Activated B cell treated with CpG ODN at 0.5 μM for 24 hours (primary cell): ENCODE measurements around the gene MRGPRD. TPM values are rescaled to one million over a fixed set of nuclear protein-coding genes. Genes with fewer than 3 reads are reported as not detected.

Experiments
- ATAC-seq: fragments of 200-7000 bp; cut with Tn5 transposase; one replicate; pipeline ENCODE4 v1.10.0; 2021; ENCODE audit warnings: low read depth, mild to moderate bottlenecking, moderate library complexity
- CTCF ChIA-PET: fragments of 350-600 bp; sonication (Branson Sonifier 250); formaldehyde crosslinking; loops from one replicate; lab custom pipeline; 2021; ENCODE audit warnings: antibody characterized with exemption; lab: Charles Lee
- POLR2A ChIA-PET: fragments of 350-600 bp; sonication (Branson Sonifier 250); formaldehyde crosslinking; loops from one replicate; lab custom pipeline; 2021; ENCODE audit warnings: antibody characterized with exemption; lab: Charles Lee
- DNase-seq: peaks from one replicate; pipeline ENCODE4 v3.0.0; 2022
- H3K27ac Mint-ChIP-seq: one replicate; pipeline ENCODE4 v1.8.0; 2020; ENCODE audit warnings: mixed read lengths
- H3K27me3 Mint-ChIP-seq: one replicate; pipeline ENCODE4 v1.8.0; 2021; ENCODE audit warnings: mixed read lengths
- H3K36me3 Mint-ChIP-seq: one replicate; pipeline ENCODE4 v1.8.0; 2021; ENCODE audit warnings: low read depth, mixed read lengths
- H3K4me1 Mint-ChIP-seq: one replicate; pipeline ENCODE4 v1.8.0; 2021; ENCODE audit warnings: mixed read lengths
- H3K4me3 Mint-ChIP-seq: one replicate; pipeline ENCODE4 v1.8.0; 2020; ENCODE audit warnings: mild to moderate bottlenecking, mixed read lengths
- H3K9me3 Mint-ChIP-seq: one replicate; pipeline ENCODE4 v1.8.0; 2020; ENCODE audit warnings: mixed read lengths
- intact Hi-C: fragments of 100-400 bp; cut with micrococcal nuclease; formaldehyde crosslinking; loops from one replicate; pipeline ENCODE4 v1.15.1; 2024
- total RNA-seq: library from RNA; stranded (reverse); gene quantifications from 2 replicates; pipeline ENCODE4 v1.2.3, GENCODE V29; 2022
- TF ChIP-seq, protein P1 (sequence below): fragments of 200-600 bp; IDR thresholded peaks from one replicate; pipeline ENCODE4 v1.8.0; 2022; ENCODE audit warnings: antibody characterized with exemption, mild to moderate bottlenecking

MRGPRD gene
- total RNA-seq, 1 donor from 2014 or later, result not detected

- Mint-ChIP-seq H3K27ac (no peak overlapping the region), H3K9me3 (no peaks in the 10 kb centered on the region), H3K36me3 (peaks cover 66% of the 10 kb centered on the region), H3K27me3 (no peaks in the 10 kb centered on the region), H3K4me1 (no peaks in the 10 kb centered on the region), H3K4me3 (no peak overlapping the region)
- TF ChIP-seq, protein P1, sequence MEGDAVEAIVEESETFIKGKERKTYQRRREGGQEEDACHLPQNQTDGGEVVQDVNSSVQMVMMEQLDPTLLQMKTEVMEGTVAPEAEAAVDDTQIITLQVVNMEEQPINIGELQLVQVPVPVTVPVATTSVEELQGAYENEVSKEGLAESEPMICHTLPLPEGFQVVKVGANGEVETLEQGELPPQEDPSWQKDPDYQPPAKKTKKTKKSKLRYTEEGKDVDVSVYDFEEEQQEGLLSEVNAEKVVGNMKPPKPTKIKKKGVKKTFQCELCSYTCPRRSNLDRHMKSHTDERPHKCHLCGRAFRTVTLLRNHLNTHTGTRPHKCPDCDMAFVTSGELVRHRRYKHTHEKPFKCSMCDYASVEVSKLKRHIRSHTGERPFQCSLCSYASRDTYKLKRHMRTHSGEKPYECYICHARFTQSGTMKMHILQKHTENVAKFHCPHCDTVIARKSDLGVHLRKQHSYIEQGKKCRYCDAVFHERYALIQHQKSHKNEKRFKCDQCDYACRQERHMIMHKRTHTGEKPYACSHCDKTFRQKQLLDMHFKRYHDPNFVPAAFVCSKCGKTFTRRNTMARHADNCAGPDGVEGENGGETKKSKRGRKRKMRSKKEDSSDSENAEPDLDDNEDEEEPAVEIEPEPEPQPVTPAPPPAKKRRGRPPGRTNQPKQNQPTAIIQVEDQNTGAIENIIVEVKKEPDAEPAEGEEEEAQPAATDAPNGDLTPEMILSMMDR, result no peak
- ChIA-PET POLR2A (no interaction called here), CTCF (no interaction called here)
- no peak for ATAC-seq
- DNase-seq, result no peak
- intact Hi-C loops, result no loop called here
These were observed 47.7 kb downstream of the MRGPRD start for GRCh38 chr11:68932933-68933577.

DNA sequence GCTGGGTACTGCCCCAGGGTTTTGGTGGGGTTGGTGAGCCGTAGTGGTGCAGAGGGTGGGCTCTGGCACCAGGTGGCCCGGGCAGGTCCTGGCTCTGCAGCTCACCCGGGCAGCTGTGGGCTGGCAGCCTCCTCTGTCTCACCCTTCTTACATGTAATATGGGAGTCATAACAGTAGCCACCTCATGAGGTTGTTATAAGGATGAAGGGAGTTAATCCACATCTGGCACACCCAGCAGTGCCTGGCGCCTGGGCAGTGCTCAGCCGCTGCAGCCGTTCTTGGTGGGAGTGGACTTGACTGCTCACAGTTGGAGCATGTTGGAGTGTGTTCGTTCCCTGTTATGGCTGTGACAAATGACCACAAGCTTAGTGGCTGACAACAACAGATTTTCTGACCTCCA lies 48.4 kb downstream of the MRGPRD start:
- TF ChIP-seq, protein P1, result no peak
- ChIA-PET CTCF (no interaction called here), POLR2A (no interaction called here)
- DNase-seq (no peak), ATAC-seq (no peak)
- H3K27ac Mint-ChIP-seq, result no peak overlapping the region
- peaks cover 4% of the 10 kb centered on the region for H3K4me1 Mint-ChIP-seq
- no peak overlapping the region for H3K4me3 Mint-ChIP-seq
- H3K9me3 Mint-ChIP-seq, result no peaks in the 10 kb centered on the region
- H3K27me3 Mint-ChIP-seq, result no peaks in the 10 kb centered on the region
- peaks cover 65% of the 10 kb centered on the region for H3K36me3 Mint-ChIP-seq
- intact Hi-C loops, result no loop called here

DNA sequence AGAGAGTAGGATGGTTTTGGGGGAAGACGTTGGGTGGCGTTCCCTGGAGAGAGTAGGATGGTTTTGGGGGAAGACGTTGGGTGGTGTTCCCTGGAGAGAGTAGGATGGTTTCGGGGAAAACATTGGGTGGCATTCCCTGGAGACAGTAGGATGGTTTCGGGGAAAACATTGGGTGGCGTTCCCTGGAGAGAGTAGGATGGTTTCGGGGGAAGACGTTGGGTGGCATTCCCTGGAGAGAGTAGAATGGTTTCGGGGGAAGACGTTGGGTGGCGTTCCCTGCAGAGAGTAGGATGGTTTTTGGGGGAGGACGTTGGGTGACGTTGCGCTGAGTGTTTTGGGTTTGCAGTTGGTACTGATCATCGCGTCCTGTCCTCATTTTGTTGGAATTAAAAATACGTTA lies 48.9 kb downstream of the MRGPRD start:
- ChIA-PET CTCF (no interaction called here), POLR2A (no interaction called here)
- ATAC-seq (no peak), DNase-seq (no peak)
- TF ChIP-seq, protein P1, result no peak
- H3K9me3 Mint-ChIP-seq, result peaks cover 3% of the 10 kb centered on the region
- no peak overlapping the region for H3K4me3 Mint-ChIP-seq
- H3K27ac Mint-ChIP-seq, result no peak overlapping the region
- intact Hi-C loops, result no loop called here
- H3K27me3 Mint-ChIP-seq, result no peaks in the 10 kb centered on the region
- H3K4me1 Mint-ChIP-seq, result peaks cover 9% of the 10 kb centered on the region
- peaks cover 65% of the 10 kb centered on the region for H3K36me3 Mint-ChIP-seq

- TF ChIP-seq, protein P1, result no peak
- POLR2A ChIA-PET, result no interaction called here
- ATAC-seq (no peak), DNase-seq (no peak)
- CTCF ChIA-PET, result interaction anchor here (0.6 kb wide), 1 partner anchor 739 kb away, joined by 4 read pairs; no protein-coding TSS in a partner anchor
- Mint-ChIP-seq H3K4me3 (no peak overlapping the region), H3K36me3 (peaks cover 66% of the 10 kb centered on the region), H3K4me1 (peaks cover 9% of the 10 kb centered on the region), H3K27ac (no peak overlapping the region), H3K9me3 (peaks cover 3% of the 10 kb centered on the region), H3K27me3 (no peaks in the 10 kb centered on the region)
- intact Hi-C loops, result no loop called here
These were observed 49.6 kb downstream of the MRGPRD start for GRCh38 chr11:68930991-68931855.

Other genes starting within 250 kb of the MRGPRD start
- 1.8 and 3.0 TPM in 2 replicates for gene TESMIN, start 229.5 kb downstream of the MRGPRD start, total RNA-seq
- gene CPT1A, start 139.1 kb downstream of the MRGPRD start, total RNA-seq, result 16.7 and 17.2 TPM in 2 replicates
- 49.9 and 60.0 TPM in 2 replicates for gene MRPL21, start 77.2 kb downstream of the MRGPRD start, total RNA-seq
- gene IGHMBP2, start 77.1 kb downstream of the MRGPRD start, total RNA-seq, result 24.2 and 33.8 TPM in 2 replicates
- gene MRGPRF, start 32.3 kb upstream of the MRGPRD start, total RNA-seq, result not detected in 2 replicates
- 29.1 and 35.4 TPM in 2 replicates for gene TPCN2, start 67.9 kb upstream of the MRGPRD start, total RNA-seq
- 2.2 and 2.7 TPM in 2 replicates for gene SMIM38, start 174.9 kb upstream of the MRGPRD start, total RNA-seq